ENCODE results near the gene OLFML1.

DNA sequence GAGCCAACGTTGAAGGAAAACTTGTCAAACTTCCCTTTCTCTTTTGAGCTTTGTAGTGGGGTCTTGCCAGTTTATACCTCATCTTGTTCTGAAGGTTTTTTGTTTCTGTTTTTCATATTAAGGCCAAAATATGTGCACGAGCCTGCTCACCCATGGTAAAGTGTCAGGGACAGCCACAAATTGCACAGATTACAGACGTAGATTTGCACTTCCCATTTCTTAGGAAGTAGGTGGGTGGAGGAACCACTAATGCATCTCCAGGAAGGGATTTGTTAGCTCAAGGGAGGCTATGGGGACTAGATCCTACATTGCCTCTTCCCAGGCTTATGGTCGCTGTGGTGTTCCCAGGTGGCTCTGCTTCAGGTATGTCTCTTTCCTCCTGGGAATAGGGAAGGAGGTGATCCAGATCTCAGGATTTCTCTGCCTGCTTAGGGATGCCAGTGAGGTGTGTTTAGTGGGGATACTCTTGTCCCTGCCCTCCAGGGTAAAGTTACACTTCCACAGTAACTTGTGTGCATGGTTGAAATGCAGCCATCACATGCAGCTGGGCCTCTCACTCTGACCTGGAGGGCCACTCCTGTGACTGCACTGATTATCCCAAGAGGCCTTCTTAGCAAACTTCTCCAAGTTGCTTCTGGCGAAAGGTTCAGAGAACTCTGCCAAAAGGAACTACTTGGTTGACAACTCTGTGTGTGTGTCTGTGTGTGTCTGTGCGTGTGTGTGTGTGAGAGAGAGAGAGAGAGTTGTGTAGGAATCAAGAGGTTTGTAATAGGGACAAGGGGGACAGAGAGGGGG lies 38.3 kb downstream of the OLFML1 start:
- TF ChIP-seq POLR2A (IDR thresholded peaks at IDR 0.05; ENCODE audit: low read length) = no peak
- no peak for TF ChIP-seq GATA1 (IDR thresholded peaks at IDR 0.05; ENCODE audit: low read depth, low read length)
